SW 1271 (cell line): Measurements from ENCODE around the gene KRT15.

Experiments used
- DNase-seq, 2 experiments: peaks; one replicate each; lab custom pipeline; 2025; lab: John Stamatoyannopoulos, UW

The KRT15 gene

GRCh38 chr17:41518789-41519449 is at the start of gene KRT15:
TSS of gene KRT15 (minus strand) at chr17:41518890. CDS start at chr17:41518827, 63 bp downstream.
- DNase-seq, result peak in 1 of 2 experiments; percentile 6

GRCh38 chr17:41567317-41567716 is 48.6 kb upstream of the KRT15 start:
- no peak for DNase-seq

- DNase-seq, result no peak
Observed at GRCh38 chr17:41565338-41565737, 46.6 kb upstream of the KRT15 start.

GRCh38 chr17:41563607-41564170 is 45.0 kb upstream of the KRT15 start:
- no peak for DNase-seq

- DNase-seq, result no peak
Observed at GRCh38 chr17:41561554-41561953, 42.9 kb upstream of the KRT15 start.

GRCh38 chr17:41559548-41559947 is 40.9 kb upstream of the KRT15 start:
- DNase-seq, result no peak

- no peak for DNase-seq
Observed at GRCh38 chr17:41556931-41557330, 38.2 kb upstream of the KRT15 start.

GRCh38 chr17:41556306-41556705 is 37.6 kb upstream of the KRT15 start:
- no peak for DNase-seq

- DNase-seq, result no peak
Observed at GRCh38 chr17:41555105-41555887, 36.6 kb upstream of the KRT15 start.

- no peak for DNase-seq
Observed at GRCh38 chr17:41553987-41554680, 35.4 kb upstream of the KRT15 start.

- no peak for DNase-seq
Observed at GRCh38 chr17:41553176-41553575, 34.5 kb upstream of the KRT15 start.

GRCh38 chr17:41552455-41552854 is 33.8 kb upstream of the KRT15 start:
- DNase-seq, result no peak

GRCh38 chr17:41551365-41551764 is 32.7 kb upstream of the KRT15 start:
- no peak for DNase-seq

GRCh38 chr17:41549596-41550039 is 30.9 kb upstream of the KRT15 start:
- DNase-seq, result no peak

GRCh38 chr17:41548844-41549595 is 30.3 kb upstream of the KRT15 start:
- peak; percentile 51 to 64 for DNase-seq

GRCh38 chr17:41547921-41548843 is 29.5 kb upstream of the KRT15 start:
- DNase-seq, result peak; percentile 65 to 86

GRCh38 chr17:41547378-41547841 is 28.7 kb upstream of the KRT15 start:
- DNase-seq, result no peak

- no peak for DNase-seq
Observed at GRCh38 chr17:41546819-41547218, 28.1 kb upstream of the KRT15 start.

- DNase-seq, result no peak
Observed at GRCh38 chr17:41545829-41546410, 27.2 kb upstream of the KRT15 start.

- no peak for DNase-seq
Observed at GRCh38 chr17:41544935-41545334, 26.2 kb upstream of the KRT15 start.
